Measurements from ENCODE around the gene OTX2.

OTX2 gene

DNA sequence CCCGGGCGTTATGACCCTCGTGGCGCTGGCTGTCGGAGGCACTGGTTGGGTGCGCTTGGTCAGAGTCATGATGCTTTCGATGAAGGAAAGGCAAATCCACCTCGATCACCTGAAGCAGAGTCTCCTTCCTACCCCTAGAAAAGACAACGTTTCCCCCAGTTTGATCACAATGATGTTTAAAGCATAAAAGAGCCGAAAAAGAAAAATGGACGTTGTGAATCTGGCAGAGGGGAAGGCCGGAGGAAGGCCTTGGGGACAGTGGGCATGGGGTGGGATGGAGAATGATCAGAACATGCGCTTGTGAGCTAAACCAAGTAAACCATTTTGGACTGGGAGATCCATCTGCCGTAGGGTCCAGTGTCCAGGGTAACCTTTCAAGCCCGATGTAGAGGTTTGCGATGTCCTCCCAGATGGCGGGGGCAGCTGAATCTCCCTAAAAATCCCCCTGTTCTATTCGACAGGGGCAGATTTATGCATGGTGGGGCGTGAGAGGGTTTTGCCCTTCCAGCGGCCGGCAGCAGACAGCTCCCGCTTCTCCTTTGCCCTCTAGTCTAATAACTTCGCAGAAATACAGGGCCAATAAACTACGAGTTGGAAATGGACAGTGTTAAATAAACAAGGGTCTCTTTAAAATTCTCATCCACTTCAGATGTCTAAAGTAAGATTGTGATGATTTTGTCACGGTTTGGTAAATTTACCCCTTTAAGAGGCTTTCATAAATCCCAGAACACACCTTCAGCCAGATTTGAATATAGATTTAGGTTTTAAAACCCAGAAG, 2.3 kb upstream of the OTX2 start:
- no peak for DNase-seq (ENCODE audit: low read depth in 1 of 2, low spot score in 1 of 2)

DNA sequence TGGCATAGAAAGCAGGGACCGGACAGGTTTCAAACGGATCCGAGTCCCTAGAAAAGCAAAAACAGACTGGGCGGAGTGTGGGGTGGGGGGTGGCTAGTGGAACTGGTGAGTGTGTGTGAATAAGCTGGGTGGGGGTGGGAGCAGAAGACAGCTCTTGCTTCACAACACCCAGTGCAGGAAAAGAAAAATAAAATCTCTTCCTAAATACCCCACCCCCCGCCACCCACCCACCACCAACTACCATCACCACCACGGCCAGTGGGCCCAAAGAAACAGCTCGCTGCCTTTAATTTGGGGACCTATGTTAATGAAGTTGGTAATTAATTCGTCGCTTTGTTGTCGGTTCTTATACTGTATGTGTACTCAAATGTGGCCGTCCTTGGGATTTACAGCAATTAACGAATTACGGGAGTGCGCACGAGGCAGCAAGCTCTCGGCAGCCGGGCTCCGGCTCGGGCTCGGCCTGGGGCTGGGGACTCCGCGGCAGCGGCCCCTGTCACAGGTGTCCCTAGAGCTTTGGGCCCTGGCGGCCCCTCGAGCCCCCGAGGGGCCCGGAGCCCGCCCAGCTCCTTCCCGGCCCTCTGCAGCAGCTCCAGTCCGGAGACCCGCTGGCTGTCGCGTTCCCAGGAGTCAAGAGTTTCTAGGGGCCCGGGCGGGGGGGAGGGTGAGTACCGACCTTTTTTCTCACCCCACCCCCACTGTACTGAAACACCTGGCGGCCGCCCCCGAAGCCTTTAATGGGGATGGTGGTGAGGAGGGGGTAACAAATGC, 1.5 kb upstream of the OTX2 start:
- DNase-seq (ENCODE audit: low read depth in 1 of 2, low spot score in 1 of 2), result no peak

DNA sequence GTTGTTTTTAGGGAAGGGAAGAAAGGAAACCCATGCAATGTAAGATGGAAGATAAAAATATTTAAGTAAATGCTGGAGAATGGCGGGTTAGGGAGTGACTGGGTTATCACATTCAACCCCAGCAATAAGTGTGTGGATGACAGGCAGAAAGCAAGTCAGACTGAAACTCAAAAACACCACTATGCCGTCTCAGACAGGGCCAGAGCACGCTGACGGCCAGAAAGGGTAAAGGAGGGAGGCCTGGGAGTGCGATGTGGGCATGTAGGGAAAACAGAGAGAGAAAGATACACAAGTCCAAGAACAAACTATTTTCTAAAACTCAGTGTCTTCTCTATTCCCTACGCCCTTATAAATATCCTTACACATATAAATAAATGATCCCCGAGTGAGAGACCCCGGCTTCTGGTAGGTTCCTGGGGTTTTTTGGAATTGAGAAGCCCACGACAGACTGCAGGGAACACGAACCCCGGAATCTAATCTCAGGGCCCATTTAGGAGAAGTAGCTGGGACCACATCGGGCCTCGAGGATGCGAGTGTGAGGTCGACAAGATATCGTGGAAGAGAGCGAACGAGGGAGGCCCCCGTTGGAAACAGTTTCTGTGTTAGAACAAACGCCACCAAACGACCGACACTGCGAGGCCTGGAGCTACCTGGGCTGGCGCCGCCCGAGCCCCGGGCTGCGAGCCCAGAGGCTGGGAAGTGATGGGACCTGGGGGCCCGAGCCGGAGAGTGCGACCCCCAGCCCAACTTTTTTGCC, 735 bp upstream of the OTX2 start:
- no peak for DNase-seq (ENCODE audit: low read depth in 1 of 2, low spot score in 1 of 2)

DNA sequence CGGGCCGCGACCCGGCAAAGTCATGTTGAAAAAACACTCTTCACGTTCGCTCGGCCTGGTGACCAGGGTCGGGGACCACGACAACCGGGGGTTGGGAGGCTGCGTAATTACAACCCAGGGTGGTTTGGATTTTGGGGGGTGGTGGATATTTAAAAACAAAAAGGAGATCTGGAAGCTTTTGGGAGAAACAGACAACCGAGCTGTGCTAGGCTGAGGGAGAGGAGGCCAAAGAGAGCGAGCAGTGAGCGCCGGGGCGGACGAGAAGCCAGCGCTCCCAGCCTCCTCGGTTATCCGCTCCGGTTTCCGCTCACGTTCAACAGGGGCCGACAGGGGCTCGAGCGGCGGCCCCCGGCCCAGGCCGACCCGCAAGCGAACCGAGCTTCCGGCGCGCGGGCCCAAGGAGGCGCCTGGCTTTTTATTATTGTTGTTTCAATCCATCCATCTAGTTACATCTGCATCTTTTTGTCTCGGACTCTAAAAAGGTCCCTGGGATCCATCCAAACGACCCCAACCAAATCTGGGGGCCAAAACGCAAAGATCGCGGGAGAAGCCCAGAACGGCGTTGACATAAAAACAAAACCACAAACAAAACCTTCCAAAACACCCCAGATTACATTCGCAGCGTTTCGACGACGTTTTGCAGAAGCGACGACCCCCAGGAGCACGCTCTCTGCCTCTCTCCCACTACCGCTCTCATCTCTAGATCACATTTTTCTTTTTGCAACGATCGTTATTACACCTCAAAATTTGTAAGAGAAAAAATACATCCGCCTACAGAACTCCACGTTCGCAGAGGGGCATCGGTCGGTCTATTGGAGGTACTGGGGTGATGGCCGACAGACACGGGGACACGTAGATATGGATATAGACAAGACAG, 771 bp downstream of the OTX2 start:
- no peak for DNase-seq (ENCODE audit: low read depth in 1 of 2, low spot score in 1 of 2)

DNA sequence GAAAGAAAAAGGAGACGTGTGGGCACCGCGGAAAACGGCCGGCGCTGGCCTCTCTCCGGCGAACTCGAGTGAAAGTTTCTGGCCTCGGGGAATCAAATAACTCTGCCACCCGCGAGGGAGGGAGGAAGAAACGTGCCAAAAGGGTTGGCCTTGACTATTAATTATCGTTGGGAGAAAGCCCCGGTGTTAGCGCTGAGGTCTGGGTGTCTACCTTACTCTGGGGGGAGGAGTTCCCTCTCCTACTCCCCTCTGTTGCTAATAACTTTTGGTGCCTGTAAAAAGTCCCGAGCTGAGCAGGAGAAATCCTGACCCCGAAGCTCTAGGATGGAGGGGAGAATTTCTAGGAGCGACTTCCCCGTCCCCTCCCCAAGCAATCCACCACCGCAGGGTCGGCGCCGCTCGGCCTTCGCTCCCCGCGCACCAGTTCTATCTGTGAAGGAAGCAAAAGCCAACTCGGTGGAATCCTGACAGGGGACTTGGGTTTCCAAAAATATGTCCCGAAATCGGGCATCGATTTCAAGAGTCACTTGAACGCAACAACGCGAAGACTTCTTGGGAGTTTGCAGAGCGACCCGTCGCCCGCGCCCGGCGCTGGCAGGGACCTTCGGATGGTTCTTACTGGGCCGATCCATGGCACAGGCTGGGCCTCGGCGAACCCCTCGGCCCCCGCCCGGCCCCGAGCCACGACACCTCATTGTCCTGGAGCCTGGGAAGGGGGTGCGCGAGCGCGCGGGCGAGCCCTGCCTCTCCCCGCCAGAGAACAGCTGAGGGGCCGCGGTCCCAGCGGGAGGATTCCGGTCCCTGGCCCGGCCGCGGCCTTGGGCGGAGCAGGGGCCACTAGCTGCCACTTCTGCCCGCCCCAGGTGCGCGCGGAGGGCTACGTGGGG, 1.7 kb downstream of the OTX2 start:
- no peak for DNase-seq (ENCODE audit: low read depth in 1 of 2, low spot score in 1 of 2)

DNA sequence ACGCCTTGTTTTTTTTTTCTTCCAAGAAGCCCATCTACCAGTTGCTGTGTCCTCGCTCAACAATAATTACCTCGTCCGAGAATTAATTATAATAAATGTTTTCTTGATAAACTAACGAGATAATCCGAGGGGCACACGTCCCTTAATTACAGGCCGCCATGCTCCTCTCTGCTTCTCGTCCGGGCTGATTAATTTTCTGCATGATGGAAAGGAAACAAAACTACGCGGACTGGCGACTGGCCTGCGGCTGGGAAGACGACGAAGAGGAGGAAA, 2.2 kb downstream of the OTX2 start:
- DNase-seq (ENCODE audit: low read depth in 1 of 2, low spot score in 1 of 2), result no peak

DNA sequence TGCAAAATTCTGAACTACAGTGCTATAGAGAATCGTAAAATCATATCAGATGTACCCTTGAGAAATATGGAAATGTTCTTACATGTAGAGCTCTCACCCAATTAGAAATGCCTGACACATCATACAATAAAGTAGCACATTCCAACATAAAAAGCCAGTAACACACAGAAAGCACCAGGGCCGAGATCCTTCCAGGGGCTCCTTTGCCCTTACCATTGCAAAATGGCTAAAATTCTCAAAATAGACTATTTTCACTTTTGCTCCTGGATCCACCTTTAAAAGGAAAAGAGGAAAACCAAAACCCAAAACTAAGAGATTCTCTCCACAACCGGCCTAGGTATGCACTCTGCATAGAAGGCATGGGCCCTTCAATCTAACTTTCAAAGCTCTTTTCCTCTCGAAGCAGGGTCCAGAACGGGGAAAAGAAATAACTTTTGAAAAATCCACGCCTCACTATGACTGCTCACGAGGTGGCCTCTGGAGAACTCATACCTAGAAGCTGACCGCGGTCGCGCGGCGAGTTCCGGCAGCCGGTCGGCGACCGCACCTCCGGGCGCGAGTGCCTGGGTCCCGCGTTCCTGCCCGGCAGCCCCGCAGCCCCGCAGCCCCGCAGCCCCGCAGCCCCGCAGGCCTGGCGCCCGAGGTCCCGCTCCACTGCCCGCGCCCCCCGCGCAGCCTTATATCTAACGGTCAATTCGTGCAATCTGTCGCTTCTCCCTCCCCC, 2.7 kb downstream of the OTX2 start:
- DNase-seq (ENCODE audit: low read depth in 1 of 2, low spot score in 1 of 2), result no peak

DNA sequence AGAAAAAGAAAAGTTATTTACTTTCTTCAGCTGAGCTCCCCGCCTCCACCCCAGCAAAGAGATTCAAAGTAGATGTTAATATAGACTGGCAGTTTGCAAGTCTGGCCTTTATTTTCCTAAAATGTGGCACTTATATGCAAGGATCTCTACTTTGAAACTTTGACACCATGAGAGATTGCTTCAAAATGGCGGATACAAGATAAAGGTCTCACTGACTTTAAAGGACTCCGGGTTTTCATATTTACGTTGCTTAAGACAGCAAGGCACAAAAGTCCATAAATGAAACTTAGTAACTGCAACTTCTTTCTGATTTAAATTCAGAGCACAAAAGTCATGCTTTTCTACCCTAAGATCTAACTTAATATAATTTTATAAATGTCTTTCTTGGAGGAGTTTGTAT, 3.5 kb downstream of the OTX2 start:
- DNase-seq (ENCODE audit: low read depth in 1 of 2, low spot score in 1 of 2), result no peak

DNA sequence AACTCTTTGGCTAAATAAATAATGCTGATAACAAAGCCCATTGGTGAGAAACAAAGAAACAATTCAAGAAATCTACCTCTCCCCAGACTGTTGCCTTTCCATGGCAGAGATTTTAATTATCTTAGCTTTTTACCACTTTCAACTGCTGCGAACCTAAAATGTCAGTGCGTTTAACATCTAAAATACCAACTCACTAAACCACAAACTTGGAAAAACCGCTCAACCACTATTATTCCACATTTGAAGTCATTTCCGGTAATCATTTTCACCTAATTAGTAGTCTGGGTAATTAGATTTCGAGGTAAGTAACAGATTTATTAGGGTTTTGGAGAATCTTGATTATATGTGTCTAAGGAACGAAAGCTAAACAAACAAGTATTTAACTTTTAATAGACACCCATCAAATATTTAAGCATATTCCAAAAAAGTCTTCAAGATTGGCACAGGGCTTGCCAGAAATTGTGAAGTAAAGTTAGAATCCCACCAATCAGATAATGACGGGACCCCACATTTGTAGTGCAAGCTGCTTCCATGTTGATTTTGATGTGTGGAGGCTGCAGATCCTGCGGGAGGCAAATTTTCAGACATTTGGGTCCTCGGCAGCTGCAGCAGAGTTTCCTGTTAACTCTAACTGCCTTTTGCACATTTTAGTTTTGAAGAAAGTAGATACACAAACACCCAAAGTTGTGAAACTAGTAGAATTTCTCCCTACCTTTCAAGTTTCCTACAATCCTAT, 4.1 kb downstream of the OTX2 start:
- no peak for DNase-seq (ENCODE audit: low read depth in 1 of 2, low spot score in 1 of 2)

DNA sequence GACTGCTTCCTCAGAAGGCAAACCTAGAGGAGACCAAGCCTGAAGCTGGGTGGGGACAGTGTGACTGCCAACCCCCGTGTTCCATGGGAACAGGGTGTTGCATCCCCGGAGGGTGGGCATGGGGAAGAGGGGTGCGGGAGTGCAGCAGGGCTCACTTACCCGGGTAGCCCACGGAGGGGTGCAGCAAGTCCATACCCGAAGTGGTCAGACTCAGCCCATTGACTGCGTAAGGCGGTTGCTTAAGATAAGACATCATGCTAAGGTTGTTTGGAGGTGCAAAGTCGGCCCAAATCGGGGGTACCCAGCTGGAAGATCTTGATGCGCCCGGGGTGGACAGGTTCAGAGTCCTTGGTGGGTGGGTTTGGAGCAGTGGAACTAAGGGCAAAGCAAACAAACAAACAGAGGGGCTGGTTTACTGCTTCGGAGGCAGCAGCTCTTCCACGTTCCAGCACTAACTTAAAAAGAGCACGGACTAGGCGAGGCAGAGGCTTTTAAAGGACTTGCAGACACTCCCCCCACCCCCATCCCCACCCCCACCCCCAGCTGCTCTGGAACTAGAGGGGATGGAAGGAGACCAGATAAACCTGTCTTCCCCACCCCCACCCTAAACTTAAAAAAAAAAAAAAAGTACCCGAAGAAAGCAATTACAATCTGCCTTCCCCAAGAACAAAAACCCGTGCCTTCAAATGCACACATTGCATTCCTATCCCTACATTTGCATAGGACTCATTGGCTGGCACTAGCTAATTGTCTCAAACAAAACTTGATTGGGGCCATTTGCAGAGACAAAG, 4.9 kb downstream of the OTX2 start:
- DNase-seq (ENCODE audit: low read depth in 1 of 2, low spot score in 1 of 2), result no peak

DNA sequence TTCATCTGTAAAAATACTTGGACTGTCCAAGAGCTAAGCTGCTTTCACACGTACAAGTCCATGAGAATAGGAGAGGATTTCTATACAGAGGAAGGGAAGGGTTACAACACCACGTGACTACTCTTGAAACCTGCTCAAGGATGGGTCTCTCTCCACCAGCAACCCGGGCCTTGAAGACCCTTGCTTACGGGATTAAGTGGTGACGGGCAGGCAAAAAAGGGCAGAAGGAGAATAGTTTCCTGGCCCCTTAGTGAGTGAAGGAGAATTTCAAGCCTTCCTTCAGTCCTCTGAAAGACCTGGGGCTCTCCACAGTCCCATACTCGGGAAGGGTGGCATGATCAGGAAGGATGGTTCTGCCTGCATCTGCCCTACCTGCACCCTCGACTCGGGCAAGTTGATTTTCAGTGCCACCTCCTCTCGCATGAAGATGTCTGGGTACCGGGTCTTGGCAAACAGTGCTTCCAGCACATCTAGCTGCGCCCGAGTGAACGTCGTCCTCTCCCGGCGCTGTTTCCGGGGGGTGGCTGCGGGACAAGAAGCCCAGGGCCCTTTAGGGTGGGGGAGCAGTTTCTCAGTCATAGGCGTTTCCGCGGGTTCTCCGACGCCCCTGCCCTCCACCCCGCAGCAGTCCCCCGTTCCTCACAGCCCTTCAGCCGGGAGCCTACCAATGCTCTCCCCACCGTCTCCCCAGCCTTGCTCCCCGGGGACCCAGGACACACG, 6.3 kb downstream of the OTX2 start:
- no peak for DNase-seq (ENCODE audit: low read depth in 1 of 2, low spot score in 1 of 2)

DNA sequence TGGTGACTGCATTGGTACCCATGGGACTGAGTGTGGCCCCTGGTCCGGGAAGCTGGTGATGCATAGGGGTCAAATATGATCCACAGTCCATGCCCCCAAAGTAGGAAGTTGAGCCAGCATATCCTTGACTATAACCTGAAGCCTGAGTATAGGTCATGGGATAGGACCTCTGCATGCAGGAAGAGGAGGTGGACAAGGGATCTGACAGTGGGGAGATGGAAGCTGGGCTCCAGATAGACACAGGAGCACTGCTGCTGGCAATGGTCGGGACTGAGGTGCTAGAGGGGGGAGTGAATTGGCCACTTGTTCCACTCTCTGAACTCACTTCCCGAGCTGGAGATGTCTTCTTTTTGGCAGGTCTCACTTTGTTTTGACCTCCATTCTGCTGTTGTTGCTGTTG, 8.4 kb downstream of the OTX2 start:
- DNase-seq (ENCODE audit: low read depth in 1 of 2, low spot score in 1 of 2), result no peak

DNA sequence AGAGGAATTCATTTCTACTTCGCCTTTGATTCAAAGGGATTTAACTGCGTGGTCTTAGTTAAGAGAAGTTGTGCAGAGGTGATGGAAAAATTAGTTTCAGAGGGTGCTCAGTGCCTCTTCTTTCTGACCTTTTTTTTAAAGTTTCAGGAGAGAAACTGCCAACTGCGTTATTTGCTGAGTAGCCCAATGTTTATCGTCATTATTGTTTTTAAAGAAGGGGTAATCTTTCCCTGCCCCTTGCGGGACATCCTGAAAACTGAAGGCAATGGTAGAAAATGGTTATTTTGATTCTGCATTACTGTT, 11.0 kb downstream of the OTX2 start:
- DNase-seq (ENCODE audit: low read depth in 1 of 2, low spot score in 1 of 2), result no peak

DNA sequence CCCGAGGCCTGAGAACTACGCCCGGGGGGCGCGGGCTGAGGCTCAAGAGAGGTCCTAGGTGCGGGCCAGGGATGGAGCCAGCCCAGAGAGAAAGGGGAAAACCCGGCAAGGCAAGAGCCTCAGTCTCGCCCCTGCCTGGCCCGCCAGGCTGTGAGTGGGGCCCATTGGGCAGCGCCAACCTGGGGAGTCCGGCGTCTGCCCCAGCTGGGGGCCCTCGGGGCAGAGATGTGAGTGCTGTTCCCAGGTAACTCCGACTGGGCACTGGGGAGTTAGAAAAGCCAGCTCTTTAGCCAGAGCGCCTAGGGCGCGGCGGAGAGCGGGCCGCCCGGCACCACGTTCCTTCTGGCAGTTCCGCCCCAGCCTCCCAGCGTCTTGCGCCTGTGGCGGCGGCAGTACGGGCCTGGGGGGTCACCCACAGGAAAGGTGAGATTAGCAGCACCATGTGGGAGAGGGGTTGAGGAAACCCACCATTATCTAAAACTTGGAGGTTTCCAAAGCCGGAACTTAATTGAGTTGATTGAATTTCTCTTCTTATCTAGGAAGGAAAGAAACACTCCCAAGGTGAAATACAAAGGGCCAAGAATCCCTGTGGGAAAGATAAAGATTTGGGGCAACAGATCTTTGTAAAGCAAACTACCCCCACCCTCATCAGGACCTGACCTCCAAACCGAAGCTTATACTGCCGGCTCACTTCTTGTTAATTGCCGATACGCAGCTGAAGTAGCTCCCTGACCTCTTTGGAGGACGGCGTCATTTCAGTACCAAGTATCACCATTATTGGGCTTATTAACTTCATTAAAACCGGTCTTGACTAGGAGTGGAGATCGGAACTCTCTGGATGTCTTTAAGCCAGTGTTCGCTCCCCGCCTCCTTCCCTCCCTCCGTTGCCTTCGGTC, 11.6 kb downstream of the OTX2 start:
- no peak for DNase-seq (ENCODE audit: low read depth in 1 of 2, low spot score in 1 of 2)

DNA sequence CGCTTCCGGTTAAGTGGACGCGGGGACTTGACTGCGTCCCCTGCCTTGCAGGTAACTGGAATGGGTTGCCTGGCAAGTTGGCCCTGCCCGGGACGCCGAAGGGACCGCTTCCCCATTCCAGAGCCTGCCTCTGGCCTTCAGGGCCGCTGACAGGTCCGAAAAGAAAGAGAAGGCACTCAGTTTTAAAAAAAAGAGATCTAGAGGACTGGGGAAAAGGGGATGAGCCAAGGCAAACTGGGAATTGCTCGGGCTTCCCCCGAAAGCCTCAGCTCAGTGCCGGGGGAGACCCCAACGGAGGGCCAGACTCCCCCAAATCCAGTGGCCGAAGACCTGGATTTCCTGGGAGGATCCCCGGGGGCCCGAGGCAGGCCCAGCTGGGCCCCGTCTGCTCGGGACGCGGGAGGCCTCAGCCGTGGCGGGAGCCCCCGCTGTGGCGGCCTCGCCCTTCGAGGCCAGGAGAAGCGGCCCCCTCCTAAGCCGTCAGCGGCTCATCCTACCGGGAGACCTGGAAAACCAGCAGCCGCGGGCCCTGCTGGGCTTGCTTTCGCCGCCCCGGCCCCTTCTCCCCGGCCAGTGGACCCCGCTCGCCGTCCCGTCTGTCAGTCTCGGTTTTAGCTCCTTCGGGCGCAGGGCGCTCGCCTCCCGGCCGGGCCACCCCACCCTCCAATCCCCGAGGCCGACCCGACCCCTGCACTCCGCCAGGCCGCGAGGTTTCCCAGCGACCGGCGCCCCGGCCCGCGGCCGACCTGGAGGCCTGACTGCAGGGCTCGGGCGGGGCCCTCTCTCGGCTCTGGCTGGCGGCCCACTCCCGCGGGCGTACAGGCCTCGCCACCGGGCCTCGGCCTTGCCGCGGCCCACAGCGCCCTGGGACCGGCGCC, 12.5 kb downstream of the OTX2 start:
- no peak for DNase-seq (ENCODE audit: low read depth in 1 of 2, low spot score in 1 of 2)
